ENCODE measurements around the gene DNAJB11.
"Not testable (repeated sequence)": the region's sequence is repeated elsewhere in the genome, so short reads cannot be mapped to it uniquely, and the experiment has no call there.

DNAJB11 gene

GRCh38 chr3:186566772-186567071 is 3.8 kb upstream of the DNAJB11 start:
- Histone ChIP-seq H3K9ac (ENCODE audit: low read depth, low read length) (peak overlapping the region; percentile 92), H3K4me1 (ENCODE audit: control insufficient read depth, insufficient read depth, low read length) (peaks cover 5% of the 10 kb centered on the region), H3K4me3 (ENCODE audit: low read depth, low read length) (peak overlapping the region; percentile 90), H3K9me3 (ENCODE audit: control insufficient read depth, insufficient read depth, low read length) (no peaks in the 10 kb centered on the region), H3K36me3 (ENCODE audit: control insufficient read depth, insufficient read depth, low read length) (no peaks in the 10 kb centered on the region), H3K27me3 (ENCODE audit: control insufficient read depth, insufficient read depth, low read length) (no peaks in the 10 kb centered on the region)

GRCh38 chr3:186567072-186567921 is 3.2 kb upstream of the DNAJB11 start, which contains the start of gene TBCCD1:
Gene TBCCD1 (minus strand): TSS chr3:186567339. CDS start chr3:186564329, 3,010 bp downstream.
- H3K9me3 ChIP-seq (ENCODE audit: control insufficient read depth, insufficient read depth, low read length): no peaks in the 10 kb centered on the region
- no peaks in the 10 kb centered on the region for H3K36me3 ChIP-seq (ENCODE audit: control insufficient read depth, insufficient read depth, low read length)
- no peaks in the 10 kb centered on the region for H3K27me3 ChIP-seq (ENCODE audit: control insufficient read depth, insufficient read depth, low read length)
- peak within 1 kb of the TSS; percentile 92 for H3K9ac ChIP-seq (ENCODE audit: low read depth, low read length)
- peaks cover 5% of the 10 kb centered on the region for H3K4me1 ChIP-seq (ENCODE audit: control insufficient read depth, insufficient read depth, low read length)
- H3K4me3 ChIP-seq (ENCODE audit: low read depth, low read length): peak within 1 kb of the TSS; percentile 90

- H3K9ac ChIP-seq (ENCODE audit: low read depth, low read length); H3K4me1 ChIP-seq (ENCODE audit: control insufficient read depth, insufficient read depth, low read length); H3K9me3 ChIP-seq (ENCODE audit: control insufficient read depth, insufficient read depth, low read length); H3K27me3 ChIP-seq (ENCODE audit: control insufficient read depth, insufficient read depth, low read length); H3K36me3 ChIP-seq (ENCODE audit: control insufficient read depth, insufficient read depth, low read length): not testable (repeated sequence)
- H3K4me3 ChIP-seq (ENCODE audit: low read depth, low read length): peak overlapping the region; percentile 93
These were observed 1.2 kb upstream of the DNAJB11 start for GRCh38 chr3:186569361-186569760.

GRCh38 chr3:186569779-186570095 is 783 bp upstream of the DNAJB11 start:
- no peaks in the 10 kb centered on the region for H3K27me3 ChIP-seq (ENCODE audit: control insufficient read depth, insufficient read depth, low read length)
- H3K36me3 ChIP-seq (ENCODE audit: control insufficient read depth, insufficient read depth, low read length): no peaks in the 10 kb centered on the region
- peaks cover 5% of the 10 kb centered on the region for H3K4me1 ChIP-seq (ENCODE audit: control insufficient read depth, insufficient read depth, low read length)
- H3K9me3 ChIP-seq (ENCODE audit: control insufficient read depth, insufficient read depth, low read length): no peaks in the 10 kb centered on the region
- H3K4me3 ChIP-seq (ENCODE audit: low read depth, low read length): peak overlapping the region; percentile 93
- H3K9ac ChIP-seq (ENCODE audit: low read depth, low read length): peak overlapping the region; percentile 70

GRCh38 chr3:186570941-186571643 is 572 bp downstream of the DNAJB11 start:
- H3K36me3 ChIP-seq (ENCODE audit: control insufficient read depth, insufficient read depth, low read length): peaks cover 8% of the 10 kb centered on the region
- H3K4me3 ChIP-seq (ENCODE audit: low read depth, low read length): peak overlapping the region; percentile 93
- peaks cover 5% of the 10 kb centered on the region for H3K4me1 ChIP-seq (ENCODE audit: control insufficient read depth, insufficient read depth, low read length)
- H3K9me3 ChIP-seq (ENCODE audit: control insufficient read depth, insufficient read depth, low read length): no peaks in the 10 kb centered on the region
- peak overlapping the region; percentile 84 for H3K9ac ChIP-seq (ENCODE audit: low read depth, low read length)
- no peaks in the 10 kb centered on the region for H3K27me3 ChIP-seq (ENCODE audit: control insufficient read depth, insufficient read depth, low read length)

GRCh38 chr3:186571644-186572013 is 1.1 kb downstream of the DNAJB11 start:
- H3K9ac ChIP-seq (ENCODE audit: low read depth, low read length): peak overlapping the region; percentile 84
- peaks cover 10% of the 10 kb centered on the region for H3K36me3 ChIP-seq (ENCODE audit: control insufficient read depth, insufficient read depth, low read length)
- H3K27me3 ChIP-seq (ENCODE audit: control insufficient read depth, insufficient read depth, low read length): no peaks in the 10 kb centered on the region
- H3K4me1 ChIP-seq (ENCODE audit: control insufficient read depth, insufficient read depth, low read length): peaks cover 5% of the 10 kb centered on the region
- no peaks in the 10 kb centered on the region for H3K9me3 ChIP-seq (ENCODE audit: control insufficient read depth, insufficient read depth, low read length)
- H3K4me3 ChIP-seq (ENCODE audit: low read depth, low read length): peak overlapping the region; percentile 93

GRCh38 chr3:186577521-186577920 is 7.0 kb downstream of the DNAJB11 start:
- Histone ChIP-seq H3K36me3 (ENCODE audit: control insufficient read depth, insufficient read depth, low read length) (peaks cover 13% of the 10 kb centered on the region), H3K9me3 (ENCODE audit: control insufficient read depth, insufficient read depth, low read length) (no peaks in the 10 kb centered on the region), H3K27me3 (ENCODE audit: control insufficient read depth, insufficient read depth, low read length) (no peaks in the 10 kb centered on the region), H3K9ac (ENCODE audit: low read depth, low read length) (no peak overlapping the region), H3K4me3 (ENCODE audit: low read depth, low read length) (no peak overlapping the region), H3K4me1 (ENCODE audit: control insufficient read depth, insufficient read depth, low read length) (no peaks in the 10 kb centered on the region)

- H3K9ac ChIP-seq (ENCODE audit: low read depth, low read length): no peak overlapping the region
- no peaks in the 10 kb centered on the region for H3K9me3 ChIP-seq (ENCODE audit: control insufficient read depth, insufficient read depth, low read length)
- H3K36me3 ChIP-seq (ENCODE audit: control insufficient read depth, insufficient read depth, low read length): peaks cover 14% of the 10 kb centered on the region
- H3K4me3 ChIP-seq (ENCODE audit: low read depth, low read length): no peak overlapping the region
- no peaks in the 10 kb centered on the region for H3K27me3 ChIP-seq (ENCODE audit: control insufficient read depth, insufficient read depth, low read length)
- H3K4me1 ChIP-seq (ENCODE audit: control insufficient read depth, insufficient read depth, low read length): peaks cover 2% of the 10 kb centered on the region
These were observed 10.3 kb downstream of the DNAJB11 start for GRCh38 chr3:186580785-186581184.

- no peaks in the 10 kb centered on the region for H3K9me3 ChIP-seq (ENCODE audit: control insufficient read depth, insufficient read depth, low read length)
- no peak overlapping the region for H3K4me3 ChIP-seq (ENCODE audit: low read depth, low read length)
- H3K4me1 ChIP-seq (ENCODE audit: control insufficient read depth, insufficient read depth, low read length): peaks cover 2% of the 10 kb centered on the region
- H3K36me3 ChIP-seq (ENCODE audit: control insufficient read depth, insufficient read depth, low read length): peaks cover 10% of the 10 kb centered on the region
- H3K27me3 ChIP-seq (ENCODE audit: control insufficient read depth, insufficient read depth, low read length): no peaks in the 10 kb centered on the region
- H3K9ac ChIP-seq (ENCODE audit: low read depth, low read length): no peak overlapping the region
These were observed 12.0 kb downstream of the DNAJB11 start for GRCh38 chr3:186582541-186582940.

- Histone ChIP-seq H3K9ac (ENCODE audit: low read depth, low read length) (no peak overlapping the region), H3K9me3 (ENCODE audit: control insufficient read depth, insufficient read depth, low read length) (no peaks in the 10 kb centered on the region), H3K36me3 (ENCODE audit: control insufficient read depth, insufficient read depth, low read length) (peaks cover 10% of the 10 kb centered on the region), H3K4me1 (ENCODE audit: control insufficient read depth, insufficient read depth, low read length) (peaks cover 2% of the 10 kb centered on the region), H3K4me3 (ENCODE audit: low read depth, low read length) (no peak overlapping the region), H3K27me3 (ENCODE audit: control insufficient read depth, insufficient read depth, low read length) (no peaks in the 10 kb centered on the region)
These were observed 13.3 kb downstream of the DNAJB11 start for GRCh38 chr3:186583831-186584230.

GRCh38 chr3:186586245-186586644 is 15.7 kb downstream of the DNAJB11 start:
- H3K27me3 ChIP-seq (ENCODE audit: control insufficient read depth, insufficient read depth, low read length); H3K4me1 ChIP-seq (ENCODE audit: control insufficient read depth, insufficient read depth, low read length); H3K36me3 ChIP-seq (ENCODE audit: control insufficient read depth, insufficient read depth, low read length); H3K4me3 ChIP-seq (ENCODE audit: low read depth, low read length); H3K9ac ChIP-seq (ENCODE audit: low read depth, low read length); H3K9me3 ChIP-seq (ENCODE audit: control insufficient read depth, insufficient read depth, low read length): not testable (repeated sequence)

- Histone ChIP-seq H3K36me3 (ENCODE audit: control insufficient read depth, insufficient read depth, low read length) (peaks cover 7% of the 10 kb centered on the region), H3K9me3 (ENCODE audit: control insufficient read depth, insufficient read depth, low read length) (no peaks in the 10 kb centered on the region), H3K9ac (ENCODE audit: low read depth, low read length) (no peak overlapping the region), H3K27me3 (ENCODE audit: control insufficient read depth, insufficient read depth, low read length) (no peaks in the 10 kb centered on the region), H3K4me1 (ENCODE audit: control insufficient read depth, insufficient read depth, low read length) (peaks cover 2% of the 10 kb centered on the region), H3K4me3 (ENCODE audit: low read depth, low read length) (no peak overlapping the region)
These were observed 16.7 kb downstream of the DNAJB11 start for GRCh38 chr3:186587183-186587582.
